ENCODE data around the gene CHPT1.
"Not testable (repeated sequence)": the region's sequence is repeated elsewhere in the genome, so short reads cannot be mapped to it uniquely, and the experiment has no call there.

The CHPT1 gene

GRCh38 chr12:101729842-101730241 is 32.4 kb downstream of the CHPT1 start:
- Histone ChIP-seq H3K9ac (no peak overlapping the region), H3K4me1 (no peaks in the 10 kb centered on the region), H3K9me3 (replicated peaks in 1 of 11) (no peaks in the 10 kb centered on the region), H4K20me1 (no peaks in the 10 kb centered on the region), H3K27ac (no peak overlapping the region), H3K4me3 (no peak overlapping the region), H3K36me3 (peaks cover 32 to 83% (median 45%) of the 10 kb centered on the region in 11 experiments), H3K4me2 (no peak overlapping the region), H3K27me3 (no peaks in the 10 kb centered on the region)
- TF ChIP-seq Cebpa-rat (IDR thresholded peaks at IDR 0.05), result no peak

GRCh38 chr12:101732318-101732717 is 34.9 kb downstream of the CHPT1 start:
- peaks cover 26 to 73% (median 34%) of the 10 kb centered on the region in 11 experiments for H3K36me3 ChIP-seq
- H3K4me2 ChIP-seq, result no peak overlapping the region
- TF ChIP-seq Cebpa-rat (IDR thresholded peaks at IDR 0.05), result no peak
- no peak overlapping the region for H3K27ac ChIP-seq
- no peaks in the 10 kb centered on the region for H3K4me1 ChIP-seq
- H4K20me1 ChIP-seq, result no peaks in the 10 kb centered on the region
- no peak overlapping the region for H3K4me3 ChIP-seq
- no peaks in the 10 kb centered on the region for H3K27me3 ChIP-seq
- H3K9ac ChIP-seq, result no peak overlapping the region
- no peaks in the 10 kb centered on the region for H3K9me3 ChIP-seq (replicated peaks in 1 of 11)

- H3K4me2 ChIP-seq, result no peak overlapping the region
- H3K9ac ChIP-seq, result no peak overlapping the region
- no peak overlapping the region for H3K4me3 ChIP-seq
- H4K20me1 ChIP-seq, result no peaks in the 10 kb centered on the region
- H3K36me3 ChIP-seq, result peaks cover 25 to 74% (median 33%) of the 10 kb centered on the region in 11 experiments
- H3K4me1 ChIP-seq, result no peaks in the 10 kb centered on the region
- H3K27ac ChIP-seq, result no peak overlapping the region
- peaks cover 0 to 2% (median 0%) of the 10 kb centered on the region in 11 experiments; a peak in 2 of 22 replicates for H3K9me3 ChIP-seq (replicated peaks in 1 of 11)
- no peak for TF ChIP-seq Cebpa-rat (IDR thresholded peaks at IDR 0.05)
- H3K27me3 ChIP-seq, result no peaks in the 10 kb centered on the region
Measured at GRCh38 chr12:101733166-101733565, 35.7 kb downstream of the CHPT1 start.

- peaks cover 32 to 74% (median 46%) of the 10 kb centered on the region in 11 experiments for H3K36me3 ChIP-seq
- H3K4me2 ChIP-seq, H3K27me3 ChIP-seq, H4K20me1 ChIP-seq, H3K4me3 ChIP-seq, H3K4me1 ChIP-seq, H3K27ac ChIP-seq, H3K9ac ChIP-seq: not testable (repeated sequence)
- H3K9me3 ChIP-seq (replicated peaks in 1 of 11), result peaks cover 0 to 15% (median 10%) of the 10 kb centered on the region in 11 experiments; a peak in 14 of 22 replicates
Measured at GRCh38 chr12:101734482-101734881, 37.0 kb downstream of the CHPT1 start.

- Histone ChIP-seq H3K4me3 (no peak overlapping the region), H4K20me1 (no peaks in the 10 kb centered on the region), H3K4me1 (peaks cover 0 to 9% (median 4%) of the 10 kb centered on the region in 10 experiments; a peak in 13 of 20 replicates), H3K9me3 (replicated peaks in 1 of 11) (peaks cover 0 to 18% (median 11%) of the 10 kb centered on the region in 11 experiments; a peak in 14 of 22 replicates), H3K9ac (no peak overlapping the region), H3K4me2 (no peak overlapping the region), H3K36me3 (peaks cover 21 to 64% (median 44%) of the 10 kb centered on the region in 11 experiments), H3K27me3 (no peaks in the 10 kb centered on the region), H3K27ac (no peak overlapping the region)
- no peak for TF ChIP-seq Cebpa-rat (IDR thresholded peaks at IDR 0.05)
Measured at GRCh38 chr12:101737476-101737875, 40.0 kb downstream of the CHPT1 start.

GRCh38 chr12:101738920-101739665 is 41.7 kb downstream of the CHPT1 start, which contains the start of gene SYCP3:
TSS of gene SYCP3 (minus strand) at chr12:101739462. CDS start at chr12:101737935, 1,527 bp downstream.
- Histone ChIP-seq H3K27me3 (no peaks in the 10 kb centered on the region), H3K9me3 (replicated peaks in 1 of 11) (peaks cover 0 to 18% (median 11%) of the 10 kb centered on the region in 11 experiments; a peak in 14 of 22 replicates), H3K4me1 (peaks cover 6 to 25% (median 21%) of the 10 kb centered on the region in 10 experiments; a peak in 19 of 20 replicates), H4K20me1 (no peaks in the 10 kb centered on the region), H3K4me2 (no peak within 1 kb of the TSS), H3K9ac (no peak within 1 kb of the TSS), H3K27ac (no peak within 1 kb of the TSS), H3K4me3 (no peak within 1 kb of the TSS), H3K36me3 (peaks cover 21 to 66% (median 37%) of the 10 kb centered on the region in 11 experiments)
- no peak for TF ChIP-seq Cebpa-rat (IDR thresholded peaks at IDR 0.05)

GRCh38 chr12:101740566-101740965 is 43.1 kb downstream of the CHPT1 start:
- Histone ChIP-seq H3K27ac (no peak overlapping the region), H4K20me1 (0 out of 22 replicates have a peak, but pooled peaks cover 0 to 4% (median 0%) of the 10 kb centered on the region in 11 experiments), H3K36me3 (peaks cover 21 to 66% (median 44%) of the 10 kb centered on the region in 11 experiments), H3K9ac (no peak overlapping the region), H3K4me3 (no peak overlapping the region), H3K4me1 (peaks cover 8 to 36% (median 28%) of the 10 kb centered on the region in 10 experiments; a peak in 19 of 20 replicates), H3K27me3 (no peaks in the 10 kb centered on the region), H3K9me3 (replicated peaks in 1 of 11) (peaks cover 0 to 18% (median 11%) of the 10 kb centered on the region in 11 experiments; a peak in 14 of 22 replicates), H3K4me2 (no peak overlapping the region)
- no peak for TF ChIP-seq Cebpa-rat (IDR thresholded peaks at IDR 0.05)

- no peak overlapping the region for H3K27ac ChIP-seq
- no peak overlapping the region for H3K4me2 ChIP-seq
- no peak overlapping the region for H3K4me3 ChIP-seq
- 0 out of 22 replicates have a peak, but pooled peaks cover 0 to 4% (median 0%) of the 10 kb centered on the region in 11 experiments for H4K20me1 ChIP-seq
- H3K36me3 ChIP-seq, result peaks cover 23 to 70% (median 48%) of the 10 kb centered on the region in 11 experiments
- no peak overlapping the region for H3K9ac ChIP-seq
- no peak for TF ChIP-seq Cebpa-rat (IDR thresholded peaks at IDR 0.05)
- peaks cover 8 to 36% (median 28%) of the 10 kb centered on the region in 10 experiments; a peak in 19 of 20 replicates for H3K4me1 ChIP-seq
- H3K27me3 ChIP-seq, result no peaks in the 10 kb centered on the region
- H3K9me3 ChIP-seq (replicated peaks in 1 of 11), result peaks cover 0 to 18% (median 11%) of the 10 kb centered on the region in 11 experiments; a peak in 14 of 22 replicates
Measured at GRCh38 chr12:101740980-101741379, 43.5 kb downstream of the CHPT1 start.

GRCh38 chr12:101743242-101743641 is 45.8 kb downstream of the CHPT1 start:
- Histone ChIP-seq H3K36me3 (peaks cover 32 to 80% (median 60%) of the 10 kb centered on the region in 11 experiments), H3K27me3 (no peaks in the 10 kb centered on the region), H3K4me2 (peak overlapping the region in 9 of 11 experiments; percentile 13 to 83 (median 73); a peak in 18 of 22 replicates), H3K27ac (peak overlapping the region in 9 of 11 experiments; percentile 10 to 76 (median 72); a peak in 16 of 22 replicates), H3K9me3 (replicated peaks in 1 of 11) (peaks cover 0 to 15% (median 11%) of the 10 kb centered on the region in 11 experiments; a peak in 14 of 22 replicates), H4K20me1 (0 out of 22 replicates have a peak, but pooled peaks cover 0 to 4% (median 0%) of the 10 kb centered on the region in 11 experiments), H3K4me3 (peak overlapping the region in 1 of 10 experiments; percentile 16; a peak in 1 of 20 replicates), H3K4me1 (peaks cover 18 to 36% (median 31%) of the 10 kb centered on the region in 10 experiments), H3K9ac (peak overlapping the region in 7 of 11 experiments; percentile 24 to 53 (median 42); a peak in 11 of 22 replicates)
- TF ChIP-seq Cebpa-rat (IDR thresholded peaks at IDR 0.05), result no peak
